Measurements from ENCODE around the gene ATP8A2.
A peak's percentile ranks its signal among the peaks of the same experiment; 100 is the strongest.

The ATP8A2 gene

GRCh38 chr13:26007261-26008125 is 635.7 kb downstream of the ATP8A2 start:
- no peaks in the 10 kb centered on the region for H3K27me3 ChIP-seq (replicated peaks; ENCODE audit: insufficient read depth, low read length)
- H3K4me1 ChIP-seq (ENCODE audit: low read length), result no peaks in the 10 kb centered on the region
- no peaks in the 10 kb centered on the region for H3K79me2 ChIP-seq (ENCODE audit: low read length)
- H3K9me2 ChIP-seq (replicated peaks; ENCODE audit: insufficient read depth, low read length), result no peaks in the 10 kb centered on the region
- H3F3A ChIP-seq (ENCODE audit: insufficient read depth, low read length), result no peaks in the 10 kb centered on the region
- no peaks in the 10 kb centered on the region for H3K9me3 ChIP-seq (replicated peaks; ENCODE audit: insufficient read depth, low read length)
- no peak overlapping the region for H3K9ac ChIP-seq (ENCODE audit: low read length)
- 0 out of 2 replicates have a peak overlapping the region, but pooled peaks have one; percentile 6 for H2AFZ ChIP-seq (ENCODE audit: low read length)
- DNase-seq, result peak; percentile 9
- TF ChIP-seq EZH2 (optimal IDR thresholded peaks at IDR 0.05; ENCODE audit: low read depth, low read length) (no peak), EZH2phosphoT487 (IDR thresholded peaks at IDR 0.05; ENCODE audit: low read length) (no peak), CTCF (IDR thresholded peaks at IDR 0.05; ENCODE audit: low read length) (no peak)
- peak overlapping the region; percentile 37 for H3K4me2 ChIP-seq (ENCODE audit: low read depth, low read length)
- H3K36me3 ChIP-seq (replicated peaks; ENCODE audit: insufficient read depth, low read length), result no peaks in the 10 kb centered on the region
- H4K20me1 ChIP-seq (ENCODE audit: insufficient read depth, low read length), result no peaks in the 10 kb centered on the region
- H3K4me3 ChIP-seq (ENCODE audit: low read length), result no peak overlapping the region
- H3K27ac ChIP-seq (ENCODE audit: low read length), result no peak overlapping the region; the same call in 1 of the 2 replicates

DNA sequence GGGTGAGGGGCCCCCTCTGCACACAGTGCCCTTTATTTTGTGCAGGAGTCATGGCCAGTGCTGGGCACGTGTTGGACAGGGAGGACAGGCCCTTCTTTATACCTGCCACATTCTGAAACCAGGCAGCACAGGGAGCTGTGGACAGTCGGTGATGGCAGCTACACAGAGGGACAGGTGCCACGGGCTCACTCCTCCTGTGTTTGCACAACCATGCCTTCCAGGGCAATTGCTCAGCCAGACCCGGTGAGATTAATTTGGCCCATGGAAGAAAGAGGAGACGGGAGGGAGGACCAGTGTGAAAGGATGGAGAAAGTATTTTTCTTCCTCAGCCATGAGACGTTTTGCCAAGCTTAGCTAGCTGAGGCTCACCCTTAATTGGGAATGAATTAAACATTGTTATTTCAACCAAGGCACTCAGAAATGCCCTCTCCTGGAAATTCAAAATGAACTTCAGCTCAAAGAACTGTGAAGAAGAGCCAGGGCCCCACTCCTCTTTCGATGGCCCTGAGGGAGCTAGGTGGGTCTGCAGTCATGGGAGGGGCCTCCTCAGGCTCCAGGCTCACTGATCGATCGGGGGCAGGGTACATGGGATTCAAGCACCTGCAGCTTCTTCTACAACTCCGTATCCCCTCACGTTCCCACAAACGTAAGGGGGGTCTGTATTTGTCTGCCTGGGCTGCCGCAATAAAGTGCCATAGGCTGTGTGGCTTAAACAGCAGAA is 638.9 kb downstream of the ATP8A2 start:
- no peaks in the 10 kb centered on the region for H3K36me3 ChIP-seq (replicated peaks; ENCODE audit: insufficient read depth, low read length)
- no peak for TF ChIP-seq CTCF (IDR thresholded peaks at IDR 0.05; ENCODE audit: low read length)
- TF ChIP-seq EZH2 (optimal IDR thresholded peaks at IDR 0.05; ENCODE audit: low read depth, low read length), result no peak
- TF ChIP-seq EZH2phosphoT487 (IDR thresholded peaks at IDR 0.05; ENCODE audit: low read length), result no peak
- H3K79me2 ChIP-seq (ENCODE audit: low read length), result no peaks in the 10 kb centered on the region
- no peak for DNase-seq
- no peaks in the 10 kb centered on the region for H3F3A ChIP-seq (ENCODE audit: insufficient read depth, low read length)
- no peaks in the 10 kb centered on the region for H3K9me3 ChIP-seq (replicated peaks; ENCODE audit: insufficient read depth, low read length)
- H3K9me2 ChIP-seq (replicated peaks; ENCODE audit: insufficient read depth, low read length), result no peaks in the 10 kb centered on the region
- H3K27me3 ChIP-seq (replicated peaks; ENCODE audit: insufficient read depth, low read length), result no peaks in the 10 kb centered on the region
- no peak overlapping the region for H3K4me3 ChIP-seq (ENCODE audit: low read length)
- no peaks in the 10 kb centered on the region for H3K4me1 ChIP-seq (ENCODE audit: low read length)
- no peak overlapping the region for H3K27ac ChIP-seq (ENCODE audit: low read length)
- no peak overlapping the region for H3K9ac ChIP-seq (ENCODE audit: low read length)
- H2AFZ ChIP-seq (ENCODE audit: low read length), result no peak overlapping the region
- no peaks in the 10 kb centered on the region for H4K20me1 ChIP-seq (ENCODE audit: insufficient read depth, low read length)
- no peak overlapping the region for H3K4me2 ChIP-seq (ENCODE audit: low read depth, low read length)

DNA sequence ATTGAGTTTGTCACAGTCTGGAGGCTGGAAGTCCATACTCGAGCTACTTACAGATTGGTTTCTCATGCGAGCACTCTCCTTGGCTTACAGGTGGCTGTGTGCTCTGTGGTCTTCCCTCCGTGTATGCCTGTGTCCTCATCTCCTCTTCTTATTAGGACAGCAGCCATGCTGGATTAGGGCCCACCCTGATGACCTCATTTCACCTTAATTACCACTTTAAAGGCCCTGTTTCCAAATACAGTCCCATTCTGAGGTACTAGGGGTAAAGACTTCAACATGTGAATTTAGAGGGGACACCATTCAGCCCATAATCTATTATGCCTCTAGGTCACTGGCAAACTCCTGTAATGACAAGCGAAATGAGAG is 639.4 kb downstream of the ATP8A2 start:
- TF ChIP-seq CTCF (IDR thresholded peaks at IDR 0.05; ENCODE audit: low read length), result no peak
- no peak for TF ChIP-seq EZH2 (optimal IDR thresholded peaks at IDR 0.05; ENCODE audit: low read depth, low read length)
- no peak overlapping the region for H2AFZ ChIP-seq (ENCODE audit: low read length)
- no peaks in the 10 kb centered on the region for H3K9me2 ChIP-seq (replicated peaks; ENCODE audit: insufficient read depth, low read length)
- H3K36me3 ChIP-seq (replicated peaks; ENCODE audit: insufficient read depth, low read length), result no peaks in the 10 kb centered on the region
- DNase-seq, result no peak
- H3K27me3 ChIP-seq (replicated peaks; ENCODE audit: insufficient read depth, low read length), result no peaks in the 10 kb centered on the region
- H3K79me2 ChIP-seq (ENCODE audit: low read length), result no peaks in the 10 kb centered on the region
- H3K4me1 ChIP-seq (ENCODE audit: low read length), result no peaks in the 10 kb centered on the region
- no peak overlapping the region for H3K9ac ChIP-seq (ENCODE audit: low read length)
- H4K20me1 ChIP-seq (ENCODE audit: insufficient read depth, low read length), result no peaks in the 10 kb centered on the region
- H3F3A ChIP-seq (ENCODE audit: insufficient read depth, low read length), result no peaks in the 10 kb centered on the region
- H3K27ac ChIP-seq (ENCODE audit: low read length), result no peak overlapping the region
- H3K9me3 ChIP-seq (replicated peaks; ENCODE audit: insufficient read depth, low read length), result no peaks in the 10 kb centered on the region
- H3K4me3 ChIP-seq (ENCODE audit: low read length), result no peak overlapping the region
- H3K4me2 ChIP-seq (ENCODE audit: low read depth, low read length), result no peak overlapping the region

Data from MM.1S (cell line).